T-helper 9 cell (primary cell): Measurements from ENCODE around the gene DYNLRB1.

Source experiments
- DNase-seq: peaks from one replicate; pipeline ENCODE4 v3.0.0-alpha.2; 2020

DYNLRB1 gene

GRCh38 chr20:34535301-34535840 is 19.1 kb downstream of the DYNLRB1 start:
- DNase-seq, result no peak

- no peak for DNase-seq
Measured at GRCh38 chr20:34535857-34536256, 19.6 kb downstream of the DYNLRB1 start.

GRCh38 chr20:34536798-34537394 is 20.7 kb downstream of the DYNLRB1 start:
- peak; percentile 45 for DNase-seq

- DNase-seq, result no peak
Measured at GRCh38 chr20:34537651-34538050, 21.4 kb downstream of the DYNLRB1 start.

- peak; percentile 44 for DNase-seq
Measured at GRCh38 chr20:34538671-34539123, 22.5 kb downstream of the DYNLRB1 start.

GRCh38 chr20:34539756-34540155 is 23.5 kb downstream of the DYNLRB1 start:
- no peak for DNase-seq

GRCh38 chr20:34540596-34541263 is 24.5 kb downstream of the DYNLRB1 start:
- DNase-seq, result no peak

GRCh38 chr20:34541264-34541901 is 25.2 kb downstream of the DYNLRB1 start:
- DNase-seq, result peak; percentile 27

GRCh38 chr20:34541917-34542316 is 25.7 kb downstream of the DYNLRB1 start:
- DNase-seq, result no peak

- no peak for DNase-seq
Measured at GRCh38 chr20:34542439-34542838, 26.2 kb downstream of the DYNLRB1 start.

GRCh38 chr20:34543463-34544056 is 27.3 kb downstream of the DYNLRB1 start:
- DNase-seq, result no peak

- peak; percentile 9 for DNase-seq
Measured at GRCh38 chr20:34544109-34544796, 28.0 kb downstream of the DYNLRB1 start.

- DNase-seq, result no peak
Measured at GRCh38 chr20:34546751-34547181, 30.5 kb downstream of the DYNLRB1 start.

- no peak for DNase-seq
Measured at GRCh38 chr20:34547844-34548613, 31.8 kb downstream of the DYNLRB1 start.

- no peak for DNase-seq
Measured at GRCh38 chr20:34549291-34549928, 33.2 kb downstream of the DYNLRB1 start.

GRCh38 chr20:34549929-34550305 is 33.7 kb downstream of the DYNLRB1 start:
- DNase-seq, result no peak

- DNase-seq, result no peak
Measured at GRCh38 chr20:34552569-34552968, 36.3 kb downstream of the DYNLRB1 start.

- no peak for DNase-seq
Measured at GRCh38 chr20:34553366-34553867, 37.2 kb downstream of the DYNLRB1 start.

- DNase-seq, result no peak
Measured at GRCh38 chr20:34557936-34558319, 41.7 kb downstream of the DYNLRB1 start.

- DNase-seq, result peak; percentile 98
Measured at GRCh38 chr20:34558320-34559218, 42.3 kb downstream of the DYNLRB1 start, which contains the start of gene MAP1LC3A. Gene MAP1LC3A (plus strand): TSS chr20:34558718. CDS start chr20:34558869, 151 bp downstream.
